K562 (cell line): Measurements from ENCODE around the gene BAIAP3. TPM values are rescaled to one million over a fixed set of nuclear protein-coding genes. Genes with fewer than 3 reads are reported as not detected.

Experiments
- BRCA1 ChIP-seq, 2 experiments: fragments of 450-650 bp in 1 of 2; sonication (generic) in 1 of 2; formaldehyde crosslinking in 1 of 2; IDR thresholded peaks; 2 replicates each; pipeline versions ENCODE4 v1.5.0 to v1.6.1; 2017 to 2020; ENCODE audit warnings: mild to moderate bottlenecking in 1 of 2, missing genetic modification reagents in 1 of 2
- CBFA2T2 ChIP-seq: fragments of 450-650 bp; conservative IDR thresholded peaks from 2 replicates; pipeline ENCODE4 v1.6.1; 2017; ENCODE audit warnings: mild to moderate bottlenecking
- ELF4 ChIP-seq: fragments of 450-650 bp; formaldehyde crosslinking; IDR thresholded peaks from 2 replicates; pipeline ENCODE4 v1.4.0; 2022; ENCODE audit warnings: missing genetic modification characterization
- EP400 ChIP-seq: fragments of 450-650 bp; IDR thresholded peaks from 2 replicates; pipeline ENCODE4 v1.6.1; 2017; ENCODE audit warnings: antibody characterized with exemption, mild to moderate bottlenecking, moderate library complexity
- EZH2 ChIP-seq: IDR thresholded peaks from 2 replicates; pipeline ENCODE4 v1.6.1; 2012; ENCODE audit warnings: low read depth, mild to moderate bottlenecking, inconsistent platforms, low read length, borderline replicate concordance
- FIP1L1 ChIP-seq: fragments of 200-400 bp; formaldehyde crosslinking; IDR thresholded peaks from 2 replicates; pipeline ENCODE4 v1.6.1; 2018; ENCODE audit warnings: mild to moderate bottlenecking, low read depth, low read length; ENCODE audit not compliant: poor library complexity, severe bottlenecking
- HDAC1 ChIP-seq, 2 experiments: fragments of 450-650 bp; IDR thresholded peaks; 2 replicates each; pipeline ENCODE4 v1.6.1; 2016 to 2017; ENCODE audit warnings: inconsistent platforms in 1 of 2, mild to moderate bottlenecking in 1 of 2, moderate library complexity in 1 of 2
- HMG20B ChIP-seq: fragments of 250-450 bp; sonication (Bioruptor Pico); IDR thresholded peaks from 2 replicates; pipeline ENCODE4 v1.5.0; 2021; ENCODE audit warnings: mild to moderate bottlenecking
- HSF4 ChIP-seq: fragments of 250-450 bp; sonication (Bioruptor Pico); IDR thresholded peaks from 2 replicates; pipeline ENCODE4 v2.1.2; 2022; ENCODE audit warnings: mild to moderate bottlenecking, moderate library complexity, borderline replicate concordance
- JUND ChIP-seq, 2 experiments: IDR thresholded peaks; 2 replicates in 1 of 2; 3 replicates in 1 of 2; pipeline ENCODE4 v1.6.1; 2011; ENCODE audit warnings: borderline replicate concordance in 2 of 2, low read depth in 2 of 2, low read length in 2 of 2, improper control_type of control experiment in 1 of 2, missing biosample characterization in 1 of 2, missing genetic modification characterization in 1 of 2, missing genetic modification reagents in 1 of 2
- MTA2 ChIP-seq: fragments of 450-650 bp; IDR thresholded peaks from 2 replicates; pipeline ENCODE4 v1.6.1; 2016; ENCODE audit warnings: low read depth
- NR2C2 ChIP-seq, 2 experiments: fragments of 200-800 bp in 1 of 2; sonication (Bioruptor generic) in 1 of 2; sonication (generic) in 1 of 2; formaldehyde crosslinking in 1 of 2; IDR thresholded peaks; 2 replicates each; pipeline versions ENCODE4 v1.6.1 to v1.8.0; 2016 to 2022; ENCODE audit warnings: mild to moderate bottlenecking in 1 of 2, missing compliant biosample characterization in 1 of 2, missing genetic modification characterization in 1 of 2, missing genetic modification reagents in 1 of 2
- POLR2A ChIP-seq: fragments of 450-650 bp; conservative IDR thresholded peaks from 2 replicates; pipeline ENCODE4 v1.6.1; 2016
- SRSF3 ChIP-seq: fragments of 200-400 bp; formaldehyde crosslinking; IDR thresholded peaks from 2 replicates; pipeline ENCODE4 v1.6.1; 2016; ENCODE audit warnings: mild to moderate bottlenecking, low read length, moderate library complexity; ENCODE audit not compliant: insufficient read depth
- ZNF134 ChIP-seq: fragments of 250-450 bp; sonication (Bioruptor Pico); conservative IDR thresholded peaks from 2 replicates; pipeline ENCODE4 v1.4.0; 2020
- polyA plus RNA-seq, 8 experiments: library from polyadenylated mRNA; depleted of rRNA in 4 of 8; stranded (reverse) in 5 of 8; unstranded in 3 of 8; fragments of >200 nt; fragmentation: Nextera tagmentation in 2 of 8; fragmentation: Illumina TruSeq in 1 of 8; extraction: Ambion mirVana in 2 of 8; extraction: Trizol in 1 of 8; gene quantifications; 2 replicates each; pipeline versions ENCODE4 v1.2.1 to v1.2.3, GENCODE V29; 2011 to 2014; ENCODE audit warnings: inconsistent platforms in 1 of 8, missing spikeins in 1 of 8
- total RNA-seq, 7 experiments: library from RNA; depleted of rRNA in 6 of 7; stranded (reverse); fragments of >200 nt in 6 of 7; fragmentation: Illumina TruSeq in 2 of 7; extraction: Trizol in 2 of 7; gene quantifications; 2 replicates each; pipeline versions ENCODE4 v1.2.1 to v1.2.3, GENCODE V29; 2011 to 2021; ENCODE audit warnings: low replicate concordance in 1 of 7
- TF ChIP-seq, protein P1 (sequence below): sonication (generic); formaldehyde crosslinking; IDR thresholded peaks from 2 replicates; pipeline ENCODE4 v1.8.1; 2023; ENCODE audit warnings: missing genetic modification reagents, mild to moderate bottlenecking, borderline replicate concordance
- TF ChIP-seq, protein P2 (sequence below): sonication (generic); formaldehyde crosslinking; IDR thresholded peaks from 2 replicates; pipeline ENCODE4 v1.9.0; 2022; ENCODE audit warnings: mild to moderate bottlenecking, missing genetic modification reagents
- TF ChIP-seq, protein P3 (sequence below): fragments of 450-650 bp; IDR thresholded peaks from 2 replicates; pipeline ENCODE4 v1.7.1; 2018; ENCODE audit warnings: mild to moderate bottlenecking, low read depth; ENCODE audit not compliant: partially characterized antibody

BAIAP3 gene
- total and polyA plus RNA-seq, 9 of the 15 experiments (the other 6 are each of a cell fraction or from before 2014, with no cell fraction given) = 0.03 to 4.5 (median 0.57) TPM; not detected in 1

DNA sequence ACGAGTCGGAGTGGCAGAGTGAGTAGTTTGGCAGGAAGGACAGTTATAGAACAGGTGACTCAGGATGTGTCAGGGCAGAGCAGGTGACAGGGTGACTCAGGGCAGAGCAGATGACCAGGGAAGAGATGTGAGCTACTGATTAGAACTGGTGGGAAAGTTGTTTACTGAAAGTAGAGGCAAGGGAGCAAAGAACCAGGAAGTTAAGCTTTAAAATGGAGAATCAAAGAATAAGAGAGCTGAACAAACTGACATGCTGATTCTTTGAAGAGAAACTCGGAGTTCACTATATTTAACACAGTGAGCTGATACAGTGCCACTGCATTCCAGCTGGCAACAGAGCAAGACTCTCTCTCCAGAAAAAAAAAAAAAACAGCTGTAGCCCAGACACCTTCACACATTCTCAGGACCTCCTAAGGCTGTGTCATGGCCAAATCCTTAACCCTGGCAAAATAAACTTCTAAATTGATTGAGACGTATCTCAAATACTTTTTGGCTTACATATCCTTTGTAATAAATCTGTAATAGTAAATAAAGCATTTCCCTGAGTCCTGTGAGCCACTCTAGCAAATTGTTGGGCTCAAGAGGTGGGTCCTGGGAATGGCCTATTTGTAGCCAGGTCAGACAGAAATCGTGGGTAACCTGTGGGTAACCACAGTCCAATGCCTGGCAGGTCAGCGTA, 36.3 kb upstream of the BAIAP3 start (continued):
- TF ChIP-seq, protein P1, sequence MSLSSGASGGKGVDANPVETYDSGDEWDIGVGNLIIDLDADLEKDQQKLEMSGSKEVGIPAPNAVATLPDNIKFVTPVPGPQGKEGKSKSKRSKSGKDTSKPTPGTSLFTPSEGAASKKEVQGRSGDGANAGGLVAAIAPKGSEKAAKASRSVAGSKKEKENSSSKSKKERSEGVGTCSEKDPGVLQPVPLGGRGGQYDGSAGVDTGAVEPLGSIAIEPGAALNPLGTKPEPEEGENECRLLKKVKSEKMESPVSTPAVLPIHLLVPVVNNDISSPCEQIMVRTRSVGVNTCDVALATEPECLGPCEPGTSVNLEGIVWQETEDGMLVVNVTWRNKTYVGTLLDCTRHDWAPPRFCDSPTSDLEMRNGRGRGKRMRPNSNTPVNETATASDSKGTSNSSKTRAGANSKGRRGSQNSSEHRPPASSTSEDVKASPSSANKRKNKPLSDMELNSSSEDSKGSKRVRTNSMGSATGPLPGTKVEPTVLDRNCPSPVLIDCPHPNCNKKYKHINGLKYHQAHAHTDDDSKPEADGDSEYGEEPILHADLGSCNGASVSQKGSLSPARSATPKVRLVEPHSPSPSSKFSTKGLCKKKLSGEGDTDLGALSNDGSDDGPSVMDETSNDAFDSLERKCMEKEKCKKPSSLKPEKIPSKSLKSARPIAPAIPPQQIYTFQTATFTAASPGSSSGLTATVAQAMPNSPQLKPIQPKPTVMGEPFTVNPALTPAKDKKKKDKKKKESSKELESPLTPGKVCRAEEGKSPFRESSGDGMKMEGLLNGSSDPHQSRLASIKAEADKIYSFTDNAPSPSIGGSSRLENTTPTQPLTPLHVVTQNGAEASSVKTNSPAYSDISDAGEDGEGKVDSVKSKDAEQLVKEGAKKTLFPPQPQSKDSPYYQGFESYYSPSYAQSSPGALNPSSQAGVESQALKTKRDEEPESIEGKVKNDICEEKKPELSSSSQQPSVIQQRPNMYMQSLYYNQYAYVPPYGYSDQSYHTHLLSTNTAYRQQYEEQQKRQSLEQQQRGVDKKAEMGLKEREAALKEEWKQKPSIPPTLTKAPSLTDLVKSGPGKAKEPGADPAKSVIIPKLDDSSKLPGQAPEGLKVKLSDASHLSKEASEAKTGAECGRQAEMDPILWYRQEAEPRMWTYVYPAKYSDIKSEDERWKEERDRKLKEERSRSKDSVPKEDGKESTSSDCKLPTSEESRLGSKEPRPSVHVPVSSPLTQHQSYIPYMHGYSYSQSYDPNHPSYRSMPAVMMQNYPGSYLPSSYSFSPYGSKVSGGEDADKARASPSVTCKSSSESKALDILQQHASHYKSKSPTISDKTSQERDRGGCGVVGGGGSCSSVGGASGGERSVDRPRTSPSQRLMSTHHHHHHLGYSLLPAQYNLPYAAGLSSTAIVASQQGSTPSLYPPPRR = no peak
- TF ChIP-seq MTA2 (peak; percentile 39; the same call in 1 of the 2 replicates), ZNF134 (0 out of 2 replicates have a peak, but pooled peaks have one; percentile 12), ELF4 (CRISPR knock-in tag) (peak; percentile 92), FIP1L1 (no peak), HMG20B (no peak), EZH2 (no peak), BRCA1 (IDR thresholded peaks at IDR 0.05) (no peak), BRCA1 (CRISPR knock-in tag; IDR thresholded peaks at IDR 0.05) (no peak), SRSF3 (no peak), CBFA2T2 (peak; percentile 57; the same call in 1 of the 2 replicates), HDAC1 (IDR thresholded peaks at IDR 0.05) (peak in 1 of 2 experiments; percentile 84; a peak in 2 of 4 replicates), HSF4 (CRISPR knock-in tag) (no peak), EP400 (peak; percentile 69), JUND (IDR thresholded peaks at IDR 0.05; ENCODE audit: borderline replicate concordance, low read depth, low read length) (peak; percentile 96), JUND (tag; IDR thresholded peaks at IDR 0.05; ENCODE audit: borderline replicate concordance, low read depth, low read length) (peak; percentile 91; the same call in 2 of the 3 replicates), NR2C2 (CRISPR knock-in tag; IDR thresholded peaks at IDR 0.05) (no peak), NR2C2 (tag; IDR thresholded peaks at IDR 0.05) (peak; percentile 50), POLR2A (no peak)
- TF ChIP-seq, protein P2, sequence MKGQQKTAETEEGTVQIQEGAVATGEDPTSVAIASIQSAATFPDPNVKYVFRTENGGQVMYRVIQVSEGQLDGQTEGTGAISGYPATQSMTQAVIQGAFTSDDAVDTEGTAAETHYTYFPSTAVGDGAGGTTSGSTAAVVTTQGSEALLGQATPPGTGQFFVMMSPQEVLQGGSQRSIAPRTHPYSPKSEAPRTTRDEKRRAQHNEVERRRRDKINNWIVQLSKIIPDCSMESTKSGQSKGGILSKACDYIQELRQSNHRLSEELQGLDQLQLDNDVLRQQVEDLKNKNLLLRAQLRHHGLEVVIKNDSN = peak; percentile 48; the same call in 1 of the 2 replicates
- TF ChIP-seq, protein P3, sequence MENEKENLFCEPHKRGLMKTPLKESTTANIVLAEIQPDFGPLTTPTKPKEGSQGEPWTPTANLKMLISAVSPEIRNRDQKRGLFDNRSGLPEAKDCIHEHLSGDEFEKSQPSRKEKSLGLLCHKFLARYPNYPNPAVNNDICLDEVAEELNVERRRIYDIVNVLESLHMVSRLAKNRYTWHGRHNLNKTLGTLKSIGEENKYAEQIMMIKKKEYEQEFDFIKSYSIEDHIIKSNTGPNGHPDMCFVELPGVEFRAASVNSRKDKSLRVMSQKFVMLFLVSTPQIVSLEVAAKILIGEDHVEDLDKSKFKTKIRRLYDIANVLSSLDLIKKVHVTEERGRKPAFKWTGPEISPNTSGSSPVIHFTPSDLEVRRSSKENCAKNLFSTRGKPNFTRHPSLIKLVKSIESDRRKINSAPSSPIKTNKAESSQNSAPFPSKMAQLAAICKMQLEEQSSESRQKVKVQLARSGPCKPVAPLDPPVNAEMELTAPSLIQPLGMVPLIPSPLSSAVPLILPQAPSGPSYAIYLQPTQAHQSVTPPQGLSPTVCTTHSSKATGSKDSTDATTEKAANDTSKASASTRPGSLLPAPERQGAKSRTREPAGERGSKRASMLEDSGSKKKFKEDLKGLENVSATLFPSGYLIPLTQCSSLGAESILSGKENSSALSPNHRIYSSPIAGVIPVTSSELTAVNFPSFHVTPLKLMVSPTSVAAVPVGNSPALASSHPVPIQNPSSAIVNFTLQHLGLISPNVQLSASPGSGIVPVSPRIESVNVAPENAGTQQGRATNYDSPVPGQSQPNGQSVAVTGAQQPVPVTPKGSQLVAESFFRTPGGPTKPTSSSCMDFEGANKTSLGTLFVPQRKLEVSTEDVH = peak; percentile 50
